GM20000 (cell line): ENCODE measurements around the gene PRUNE2.
A peak's percentile ranks its signal among the peaks of the same experiment; 100 is the strongest.

Source experiments
- DNase-seq: peaks from one replicate; pipeline ENCODE4 v3.0.0; 2012; ENCODE audit warnings: low spot score
- TF ChIP-seq, protein P1 (sequence below): IDR thresholded peaks from 2 replicates; pipeline ENCODE4 v1.5.1; 2012; ENCODE audit warnings: mild to moderate bottlenecking, control low read depth; ENCODE audit errors: extremely low read depth, missing control alignments

PRUNE2 gene

DNA sequence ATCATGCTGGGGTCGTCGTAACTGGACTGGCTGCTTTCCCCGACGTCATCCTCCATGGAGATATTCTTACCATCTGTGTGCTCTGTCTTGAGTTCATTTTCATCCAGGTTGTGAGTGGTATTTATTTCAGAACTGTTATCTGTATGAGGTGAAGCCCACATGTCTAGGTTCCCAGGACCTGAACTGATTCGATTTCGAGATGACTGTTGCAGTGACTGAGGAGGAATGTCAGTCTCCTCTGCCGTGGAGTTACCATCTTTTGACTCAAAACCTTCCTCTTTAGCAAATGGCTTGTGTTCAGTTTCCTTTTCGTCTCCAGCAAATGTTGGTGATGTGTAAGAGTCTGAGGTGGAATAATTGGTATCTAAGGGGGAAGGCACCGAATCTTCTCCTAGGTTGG, 196.9 kb downstream of the PRUNE2 start:
- TF ChIP-seq, protein P1, sequence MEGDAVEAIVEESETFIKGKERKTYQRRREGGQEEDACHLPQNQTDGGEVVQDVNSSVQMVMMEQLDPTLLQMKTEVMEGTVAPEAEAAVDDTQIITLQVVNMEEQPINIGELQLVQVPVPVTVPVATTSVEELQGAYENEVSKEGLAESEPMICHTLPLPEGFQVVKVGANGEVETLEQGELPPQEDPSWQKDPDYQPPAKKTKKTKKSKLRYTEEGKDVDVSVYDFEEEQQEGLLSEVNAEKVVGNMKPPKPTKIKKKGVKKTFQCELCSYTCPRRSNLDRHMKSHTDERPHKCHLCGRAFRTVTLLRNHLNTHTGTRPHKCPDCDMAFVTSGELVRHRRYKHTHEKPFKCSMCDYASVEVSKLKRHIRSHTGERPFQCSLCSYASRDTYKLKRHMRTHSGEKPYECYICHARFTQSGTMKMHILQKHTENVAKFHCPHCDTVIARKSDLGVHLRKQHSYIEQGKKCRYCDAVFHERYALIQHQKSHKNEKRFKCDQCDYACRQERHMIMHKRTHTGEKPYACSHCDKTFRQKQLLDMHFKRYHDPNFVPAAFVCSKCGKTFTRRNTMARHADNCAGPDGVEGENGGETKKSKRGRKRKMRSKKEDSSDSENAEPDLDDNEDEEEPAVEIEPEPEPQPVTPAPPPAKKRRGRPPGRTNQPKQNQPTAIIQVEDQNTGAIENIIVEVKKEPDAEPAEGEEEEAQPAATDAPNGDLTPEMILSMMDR: no peak
- no peak for DNase-seq

DNA sequence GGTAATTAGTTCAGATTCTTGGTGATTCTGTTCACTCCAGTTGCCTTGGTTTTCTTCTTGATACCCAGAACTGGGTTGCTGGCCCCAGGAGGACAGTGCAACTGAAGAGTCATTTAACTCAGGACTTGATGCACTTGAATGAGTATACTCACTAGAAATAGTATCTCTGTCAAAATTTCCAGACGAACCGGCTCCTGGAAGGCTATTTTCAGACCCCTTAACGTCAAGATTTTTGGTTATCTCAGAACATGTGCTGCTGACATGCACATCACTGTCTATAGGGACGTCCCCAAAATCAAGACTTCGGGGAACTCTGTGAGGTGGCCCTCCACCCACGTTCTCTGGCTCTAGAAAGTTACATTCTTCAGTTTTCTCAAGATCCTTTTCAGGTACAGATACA, 198.4 kb downstream of the PRUNE2 start:
- TF ChIP-seq, protein P1: no peak
- DNase-seq: peak; percentile 59

DNA sequence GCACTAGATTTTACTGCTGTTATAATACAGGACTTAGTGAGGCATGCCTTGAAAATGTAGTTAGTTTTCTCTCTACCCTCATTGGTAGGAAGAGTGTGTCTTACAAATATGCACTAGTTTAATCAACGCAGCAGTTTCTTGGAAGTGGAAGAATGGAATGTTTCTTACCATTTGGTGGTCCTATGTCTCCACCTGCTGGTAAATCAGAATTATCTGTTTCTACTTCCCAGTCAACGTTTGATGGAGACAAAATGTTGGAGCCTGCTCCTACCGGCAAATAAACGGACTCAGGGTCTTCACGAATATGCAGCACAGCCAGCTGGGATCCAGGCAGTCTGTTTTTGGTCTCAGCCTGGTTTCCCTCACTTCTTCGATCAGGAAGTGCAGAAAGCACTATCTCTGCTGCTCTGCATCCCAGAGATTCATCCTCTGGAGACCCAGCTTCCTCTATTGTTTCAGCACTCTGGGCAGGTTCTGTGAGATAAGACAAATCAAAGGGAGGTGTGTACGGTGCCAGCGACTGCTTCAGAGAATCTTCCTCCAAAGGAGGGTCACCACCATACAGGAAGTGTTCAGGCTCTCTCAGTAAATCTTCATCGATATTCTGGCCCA, 201.2 kb downstream of the PRUNE2 start:
- DNase-seq: peak; percentile 42
- TF ChIP-seq, protein P1: peak; percentile 21

DNA sequence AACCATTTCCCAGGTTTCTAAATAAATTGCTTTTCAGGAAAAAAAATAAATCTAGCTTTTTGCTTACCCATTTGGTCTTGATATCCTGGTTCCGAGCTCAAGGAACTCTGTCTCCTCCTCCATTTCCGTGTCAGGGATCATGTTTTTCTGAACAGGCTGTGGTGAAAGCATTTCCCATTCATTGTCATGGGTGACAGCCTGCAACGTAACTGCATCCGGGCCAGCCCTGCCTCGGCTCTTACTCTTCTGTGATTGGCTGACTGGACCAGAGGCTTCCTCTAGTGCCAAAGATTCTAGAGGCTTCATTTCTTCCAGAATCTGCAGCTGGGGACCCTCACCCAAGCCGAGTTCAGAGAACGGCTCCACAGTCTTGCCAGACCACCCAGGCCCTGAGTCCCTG, 202.6 kb downstream of the PRUNE2 start:
- DNase-seq: no peak
- TF ChIP-seq, protein P1: no peak

DNA sequence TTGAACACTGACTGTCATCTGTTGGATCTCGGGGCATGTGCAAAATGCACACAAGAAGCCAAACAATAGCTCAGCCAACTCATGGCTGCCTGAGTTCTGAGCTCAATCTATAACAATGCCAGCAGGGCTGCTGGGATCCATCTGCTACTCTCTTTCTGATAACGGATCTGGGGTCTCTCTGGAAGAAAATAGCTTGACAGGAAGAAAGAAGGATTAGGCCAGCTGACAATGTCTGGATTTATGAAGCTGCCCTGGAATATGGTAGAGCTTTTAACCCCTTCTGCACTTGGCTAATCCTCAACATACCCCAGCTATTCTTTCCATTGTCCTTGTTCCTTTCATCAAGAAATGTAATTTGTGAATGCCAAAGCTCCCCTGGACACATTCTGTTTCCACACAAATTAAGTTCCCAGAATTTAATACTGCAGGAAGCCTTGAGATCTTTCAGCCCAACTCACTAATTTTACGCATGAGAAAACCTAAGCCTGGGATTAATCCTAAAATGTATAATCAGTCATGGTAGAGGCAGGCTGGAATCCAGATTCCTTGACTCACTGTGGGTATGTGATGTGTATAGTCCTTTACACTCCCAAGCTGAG, 204.4 kb downstream of the PRUNE2 start:
- TF ChIP-seq, protein P1: no peak
- DNase-seq: no peak

DNA sequence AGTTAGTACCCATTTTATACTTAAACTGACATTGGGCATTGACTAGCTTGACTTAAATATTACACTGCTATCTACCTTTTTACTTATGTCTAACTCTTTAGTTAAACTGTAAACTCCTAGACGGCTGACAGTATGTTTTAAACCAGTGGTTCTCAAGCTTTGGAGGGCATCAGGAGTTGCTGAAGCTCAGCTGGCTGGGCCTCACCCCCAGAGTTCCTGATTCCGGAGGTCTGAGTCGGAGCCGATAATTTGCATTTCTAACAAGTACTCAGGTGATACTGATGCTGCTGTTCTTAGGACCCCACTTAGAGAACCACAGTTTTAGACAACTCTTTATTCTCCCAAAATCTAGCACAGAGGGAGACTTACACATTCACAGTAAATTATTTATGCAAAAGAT, 205.0 kb downstream of the PRUNE2 start:
- DNase-seq: no peak
- TF ChIP-seq, protein P1: no peak

DNA sequence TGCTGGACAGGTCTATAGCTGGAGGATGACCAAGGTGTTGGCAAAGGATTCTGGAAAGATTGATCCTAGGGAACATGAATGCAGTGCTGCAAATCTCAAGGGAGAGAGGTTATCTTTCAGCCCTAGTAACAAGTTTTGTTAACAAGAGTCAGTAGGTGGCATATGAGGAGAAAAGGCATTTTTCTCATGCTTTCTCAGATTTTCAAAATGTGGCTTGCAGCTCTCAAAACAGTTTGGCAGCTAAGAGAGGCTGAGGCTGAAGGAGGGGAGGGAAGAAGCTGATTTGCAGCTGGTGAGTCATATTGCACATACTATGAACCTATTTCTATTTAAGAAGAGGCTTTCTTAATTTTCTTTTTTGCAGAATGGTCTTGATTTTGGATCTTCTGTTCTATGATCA, 205.9 kb downstream of the PRUNE2 start:
- TF ChIP-seq, protein P1: no peak

More for the DNA sequence above, 205.9 kb downstream of the PRUNE2 start:
- no peak for DNase-seq
